Ovary (tissue), 3 donors: Measurements from ENCODE around the gene PRICKLE1.

Source experiments
- CTCF ChIP-seq, 3 donors: fragments of 450-650 bp in 2 of 3; fragments of 200-600 bp in 1 of 3; IDR thresholded peaks; one replicate each; pipeline versions ENCODE4 v1.5.1 to v1.8.0; 2016 to 2022; ENCODE audit warnings: antibody characterized with exemption in 3 of 3, mild to moderate bottlenecking in 1 of 3
- EP300 ChIP-seq: sonication (generic); formaldehyde crosslinking; IDR thresholded peaks from one replicate; pipeline ENCODE4 v1.6.1; 2017; ENCODE audit warnings: antibody characterized with exemption
- donor health status: DM: no; HTN: no; CAD: no.

- no peak for TF ChIP-seq CTCF (IDR thresholded peaks at IDR 0.05)
- TF ChIP-seq EP300, result no peak
Measured at GRCh38 chr12:42458575-42458974, 131.0 kb downstream of the PRICKLE1 start.
